GOT3 (cell line): ENCODE data around the gene NAALADL2.
"Not testable (repeated sequence)": the region's sequence is repeated elsewhere in the genome, so short reads cannot be mapped to it uniquely, and the experiment has no call there.

ENCODE experiments used
- DNase-seq: peaks from one replicate; lab custom pipeline; 2025; ENCODE audit warnings: mixed read lengths; lab: John Stamatoyannopoulos, UW

Gene NAALADL2

GRCh38 chr3:175073219-175073905, 214.2 kb downstream of the NAALADL2 start:
- DNase-seq, result no peak

GRCh38 chr3:175075269-175075668, 216.1 kb downstream of the NAALADL2 start:
- no peak for DNase-seq

GRCh38 chr3:175077216-175077615, 218.1 kb downstream of the NAALADL2 start:
- DNase-seq, result no peak

DNA sequence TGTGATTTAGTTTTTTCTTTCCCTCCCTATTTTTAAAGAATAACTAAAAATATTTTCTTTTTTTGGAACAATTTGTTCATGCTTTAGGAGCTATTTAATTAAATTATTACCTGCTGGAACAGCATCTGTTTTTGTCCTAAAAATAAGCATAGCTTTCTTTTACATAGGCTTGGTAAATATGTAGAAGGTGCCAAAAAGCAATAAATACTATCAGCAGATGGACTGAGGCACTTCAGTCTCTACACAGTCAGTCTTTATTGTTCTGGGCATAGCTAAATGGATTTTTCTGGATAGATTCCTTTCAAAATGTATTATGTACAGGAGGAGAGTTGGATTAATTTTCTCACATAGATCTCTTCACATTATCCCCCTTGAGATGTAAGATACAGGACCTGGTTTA, 223.5 kb downstream of the NAALADL2 start:
- no peak for DNase-seq

- DNase-seq, result not testable (repeated sequence)
These were observed 228.0 kb downstream of the NAALADL2 start for GRCh38 chr3:175087128-175087527.

DNA sequence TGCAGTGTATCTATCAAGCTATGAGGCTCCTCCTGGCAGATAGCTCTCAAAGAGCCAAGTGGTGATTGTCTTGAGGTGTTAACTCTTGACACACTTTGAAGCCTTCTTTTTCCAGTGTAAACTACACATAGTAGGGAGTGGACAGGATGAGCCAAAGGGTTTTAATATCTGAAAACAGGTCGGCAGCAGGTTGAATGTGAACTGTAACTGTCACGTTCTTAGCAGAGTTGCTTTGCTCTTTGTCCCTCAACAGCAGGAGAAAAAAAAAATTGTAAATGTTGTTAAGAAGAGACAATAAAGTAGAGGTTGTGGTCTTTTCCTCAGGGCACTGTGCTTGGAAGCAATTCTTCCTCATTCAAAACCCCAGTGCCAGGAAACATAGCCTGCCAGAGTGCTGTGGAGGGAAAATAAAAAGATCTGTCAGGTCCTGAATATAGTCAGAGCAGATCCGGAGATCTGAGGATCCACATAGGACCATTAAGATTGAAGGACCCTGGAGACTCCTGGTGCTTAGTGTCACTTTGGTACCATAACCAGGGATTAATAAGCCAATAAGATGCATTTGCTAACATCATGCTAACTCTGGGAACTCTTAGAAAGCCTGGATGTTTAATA, 229.7 kb downstream of the NAALADL2 start:
- no peak for DNase-seq

- DNase-seq, result no peak
These were observed 232.4 kb downstream of the NAALADL2 start for GRCh38 chr3:175091426-175092114.

DNA sequence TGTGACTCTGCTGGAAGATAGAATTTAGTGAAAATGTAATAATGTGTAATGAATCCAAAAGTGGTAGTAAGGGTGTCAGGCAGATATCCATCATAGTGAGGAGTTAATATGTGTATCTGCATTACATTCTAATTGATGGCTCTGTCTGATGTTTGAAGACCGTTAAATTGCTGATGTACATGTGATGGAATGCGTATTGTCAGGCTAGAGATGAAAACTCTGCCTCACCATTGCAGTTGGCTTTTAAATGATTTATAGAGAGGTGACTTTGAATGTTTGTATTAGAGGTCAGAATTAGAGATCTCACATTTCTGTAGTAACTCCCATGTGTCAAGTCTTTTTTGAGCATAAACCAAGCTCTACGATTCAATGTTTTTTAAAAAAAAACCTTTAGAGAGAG, 234.6 kb downstream of the NAALADL2 start:
- no peak for DNase-seq

DNA sequence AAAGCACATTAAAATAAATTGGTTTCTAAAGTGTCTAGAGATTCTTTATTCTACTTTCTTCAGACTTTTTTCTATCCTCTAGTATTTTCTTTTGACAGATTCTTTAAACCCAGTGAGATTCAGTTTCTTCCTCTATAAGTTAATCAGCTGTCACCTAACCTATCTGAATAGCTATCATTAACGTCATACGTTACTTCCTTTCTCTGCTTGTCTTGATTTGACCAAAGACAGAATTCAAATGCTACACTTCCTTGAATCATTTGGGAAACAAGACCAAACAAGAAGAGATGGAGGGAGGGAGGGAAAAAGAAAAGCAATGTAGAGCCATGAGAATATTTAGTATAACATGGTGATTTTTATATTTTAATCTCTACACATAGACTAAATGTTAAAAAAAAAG, 235.2 kb downstream of the NAALADL2 start:
- DNase-seq, result no peak

DNA sequence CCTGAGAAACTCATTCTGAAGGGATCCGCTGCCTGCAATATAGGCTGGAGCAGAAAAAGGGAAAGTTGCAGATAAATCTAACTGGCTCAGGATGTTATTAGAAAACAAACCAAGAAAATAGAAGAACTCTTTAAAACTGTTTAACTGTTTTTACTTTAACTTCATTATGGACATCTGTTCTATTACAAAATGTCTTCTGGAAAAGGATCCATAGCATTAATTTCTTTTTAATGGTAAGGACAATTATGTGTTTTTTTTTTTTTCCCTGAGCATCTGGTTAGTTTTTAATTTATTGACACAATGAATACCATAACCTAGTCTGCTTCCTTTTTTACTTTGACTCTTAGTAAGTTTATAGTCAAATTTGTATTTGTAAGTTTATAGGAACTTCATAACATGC, 239.5 kb downstream of the NAALADL2 start:
- no peak for DNase-seq

- DNase-seq, result no peak
These were observed 243.0 kb downstream of the NAALADL2 start for GRCh38 chr3:175102161-175102560.

DNA sequence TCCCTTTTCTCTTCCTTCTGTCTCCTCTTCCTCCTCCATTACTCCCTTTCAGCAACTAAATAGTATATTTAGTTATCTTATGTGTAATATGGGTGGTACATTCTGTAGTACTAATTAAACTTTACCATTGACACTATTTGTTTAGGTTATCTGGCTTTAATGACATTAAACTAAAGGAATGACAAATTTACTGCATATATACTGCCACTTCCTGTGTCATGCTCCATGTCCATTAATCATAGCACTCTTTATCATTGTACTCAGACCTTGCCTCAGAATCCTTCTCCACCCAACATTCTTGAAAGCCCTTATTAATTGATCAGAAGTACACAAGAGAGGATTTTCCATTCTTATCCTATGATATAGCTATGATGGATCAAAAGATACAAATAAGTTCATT, 244.2 kb downstream of the NAALADL2 start:
- no peak for DNase-seq

DNA sequence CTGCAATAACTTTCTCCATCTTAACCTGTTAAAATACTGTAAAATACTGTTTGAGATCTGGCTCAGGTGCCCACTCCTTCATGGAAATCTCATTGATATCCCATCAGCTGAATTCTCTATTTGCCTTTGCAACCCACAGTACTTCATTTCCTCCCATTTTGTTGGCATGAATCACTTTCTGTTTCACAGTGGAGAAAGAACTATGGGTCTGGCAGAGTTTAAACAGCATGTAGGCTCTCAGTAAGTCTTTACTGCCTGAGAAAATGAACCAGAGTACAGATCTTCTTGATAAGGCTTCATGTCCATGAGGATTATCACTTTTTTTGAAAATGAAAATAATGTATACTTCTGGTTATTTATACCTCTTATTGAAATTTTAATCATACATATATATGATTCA, 245.9 kb downstream of the NAALADL2 start:
- DNase-seq, result no peak

DNA sequence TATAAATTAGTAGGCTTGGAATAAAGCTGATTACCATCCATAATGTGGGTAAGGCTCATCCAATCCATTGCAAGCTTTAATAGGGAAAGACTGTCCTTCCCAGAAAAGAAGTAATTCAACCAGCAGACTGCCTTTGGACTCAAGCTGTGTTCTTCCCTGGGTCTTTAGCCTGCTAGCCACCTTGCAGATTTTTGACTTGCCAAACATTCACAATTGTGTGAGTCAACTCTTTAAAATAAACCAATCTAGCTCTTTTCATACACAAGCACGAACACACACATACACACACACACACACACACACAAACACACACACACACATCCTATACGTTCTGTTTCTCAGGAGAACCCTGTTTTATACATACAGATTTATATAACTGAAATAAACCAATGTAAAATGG, 248.1 kb downstream of the NAALADL2 start:
- DNase-seq, result no peak

DNA sequence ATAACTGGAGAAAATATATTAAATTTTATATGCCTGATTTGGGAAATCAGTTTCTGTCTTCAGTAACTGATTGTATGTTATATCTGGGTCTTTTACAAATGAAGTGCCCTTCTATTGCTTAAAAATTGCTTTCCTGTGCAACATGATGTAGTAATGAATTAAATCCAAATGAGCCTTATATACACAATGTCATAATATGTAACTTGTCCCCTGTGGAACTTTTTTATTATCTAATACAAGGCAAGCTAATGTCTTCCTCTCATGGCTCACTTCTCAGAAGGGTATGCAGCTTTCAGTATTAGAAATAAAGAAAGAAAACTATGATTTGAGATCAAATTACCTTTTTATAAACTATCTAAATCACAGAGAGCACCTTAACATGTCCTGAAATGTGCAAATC, 248.9 kb downstream of the NAALADL2 start:
- DNase-seq, result no peak

DNA sequence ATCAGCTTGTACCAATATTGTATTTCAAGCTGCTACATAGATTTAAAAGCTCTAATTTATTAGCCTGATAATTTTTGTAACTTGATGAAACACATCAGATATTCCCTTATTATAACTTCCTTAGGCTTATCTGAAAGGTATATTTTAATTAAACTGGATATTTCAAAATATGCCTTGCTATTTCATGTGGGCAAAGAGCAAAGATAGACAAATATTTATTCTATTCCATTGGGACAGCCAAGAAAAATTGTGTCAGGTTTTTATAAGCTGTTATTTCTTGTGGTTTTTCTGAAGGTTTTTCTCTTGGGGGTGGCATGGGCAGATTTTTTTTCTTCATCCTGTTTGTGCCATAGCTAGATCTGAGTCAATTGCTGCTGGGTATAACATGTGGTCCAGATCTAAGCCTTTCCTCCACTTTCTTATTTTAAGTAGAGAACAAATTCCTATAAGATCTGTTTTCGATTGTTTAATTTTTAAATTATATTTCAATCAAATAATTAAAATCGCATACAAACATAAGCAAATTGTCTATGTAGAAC, 249.5 kb downstream of the NAALADL2 start:
- DNase-seq, result no peak

GRCh38 chr3:175111036-175111435, 251.9 kb downstream of the NAALADL2 start:
- DNase-seq, result no peak

- no peak for DNase-seq
These were observed 259.3 kb downstream of the NAALADL2 start for GRCh38 chr3:175118382-175118941.

GRCh38 chr3:175121225-175121624, 262.1 kb downstream of the NAALADL2 start:
- no peak for DNase-seq

- DNase-seq, result no peak
These were observed 268.0 kb downstream of the NAALADL2 start for GRCh38 chr3:175127075-175127662.

- DNase-seq, result no peak
These were observed 270.0 kb downstream of the NAALADL2 start for GRCh38 chr3:175129126-175129525.

DNA sequence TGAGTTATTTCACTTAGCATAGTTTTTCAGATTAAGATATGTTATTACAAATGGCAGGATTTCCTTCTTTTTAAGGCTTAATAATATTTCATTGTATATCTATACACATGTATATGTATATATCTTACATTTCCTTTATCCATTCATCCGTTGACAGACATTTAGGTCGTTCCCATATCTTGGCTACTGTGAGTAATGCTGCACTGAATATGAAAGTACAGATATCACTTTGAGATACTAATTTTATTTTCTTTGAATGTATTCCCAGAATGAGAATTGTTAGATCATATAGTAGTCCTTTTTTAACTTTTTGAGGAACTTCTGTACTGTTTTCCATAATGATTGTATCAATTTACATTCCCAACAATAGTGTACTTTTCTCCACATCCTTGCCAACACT, 270.4 kb downstream of the NAALADL2 start:
- no peak for DNase-seq
